Kidney (tissue), 14 donors: ENCODE results near the gene CEP112. TPM values are rescaled to one million over a fixed set of nuclear protein-coding genes. Genes with fewer than 3 reads are reported as not detected.

Experiments
- DNase-seq, 5 donors: peaks; one replicate each; pipeline ENCODE4 v3.0.0-alpha.2; 2013 to 2020
- FAIRE-seq: peaks from 2 replicates; lab custom pipeline; 2012; peaks lifted over from hg19 to GRCh38; lab: Jason Lieb, UNC
- H3K27ac ChIP-seq, 2 donors: one replicate each; pipeline ENCODE4 v1.7.0; 2013; ENCODE audit warnings: low read depth in 2 of 2, low read length in 2 of 2, inconsistent platforms in 1 of 2
- H3K27me3 ChIP-seq: one replicate; pipeline ENCODE4 v1.7.1; 2013; ENCODE audit warnings: low read length, inconsistent platforms; ENCODE audit not compliant: control insufficient read depth, insufficient read depth
- H3K36me3 ChIP-seq, 3 donors: one replicate each; pipeline versions ENCODE4 v1.7.0 to v1.7.1; 2013; ENCODE audit warnings: low read length in 3 of 3, control low read depth in 1 of 3, inconsistent platforms in 1 of 3; ENCODE audit not compliant: insufficient read depth in 3 of 3, control insufficient read depth in 2 of 3
- H3K4me1 ChIP-seq, 3 donors: one replicate each; pipeline versions ENCODE4 v1.7.0 to v1.7.1; 2013; ENCODE audit warnings: low read length in 3 of 3, inconsistent platforms in 1 of 3, low read depth in 1 of 3; ENCODE audit not compliant: control insufficient read depth in 2 of 3, insufficient read depth in 2 of 3
- H3K4me3 ChIP-seq, 3 donors: one replicate each; pipeline versions ENCODE4 v1.7.0 to v1.8.1; 2013; ENCODE audit warnings: low read length in 3 of 3, control low read depth in 1 of 3, inconsistent platforms in 1 of 3
- H3K9ac ChIP-seq, 3 donors: one replicate each; pipeline versions ENCODE4 v1.7.0 to v1.7.1; 2013; ENCODE audit warnings: low read length in 3 of 3, control low read depth in 1 of 3, inconsistent platforms in 1 of 3
- H3K9me3 ChIP-seq, 3 donors: one replicate each; pipeline versions ENCODE4 v1.7.0 to v1.7.1; 2013; ENCODE audit warnings: low read length in 3 of 3, control low read depth in 1 of 3, inconsistent platforms in 1 of 3; ENCODE audit not compliant: control insufficient read depth in 2 of 3, insufficient read depth in 1 of 3
- CTCF ChIP-seq: IDR thresholded peaks from 3 replicates; pipeline ENCODE4 v1.5.1; 2012; ENCODE audit warnings: mild to moderate bottlenecking, moderate library complexity, borderline replicate concordance; ENCODE audit not compliant: insufficient read depth; ENCODE audit errors: extremely low read depth
- intact Hi-C: fragments of 100-400 bp; cut with DNase I; formaldehyde crosslinking; loops from one replicate; pipeline ENCODE4 v1.11.1; 2022
- polyA plus RNA-seq: library from polyadenylated mRNA; stranded (reverse); fragments of 350-450 nt; fragmentation: Illumina TruSeq; extraction: RNeasy Lipid Tissue Mini Kit (QIAGEN cat#74804); gene quantifications from one replicate; pipeline ENCODE4 v1.2.3, GENCODE V29; 2014; ENCODE audit warnings: low read depth, low replicate concordance; ENCODE audit not compliant: insufficient read depth
- total RNA-seq: library from RNA; stranded (reverse); fragmentation: NEBNext Ultra II Directional; extraction: Animal tissue kit (Norgen Biotek cat#: 25700); gene quantifications from one replicate; pipeline ENCODE4 v1.2.1, GENCODE V29; 2021
- donor health status: control.
- donor health status: control.
- donor health status: control.
- donor health status: control.
- donor health status: control.
- donor health status: DM: yes; HTN: yes; CAD: no.
- donor health status: Normal renal cell carcinoma (clear cell type).

The CEP112 gene
- total and polyA plus RNA-seq, 2 donors from 2014 or later, result 17.0 to 27.4 TPM

- Histone ChIP-seq H3K9me3 (peaks cover 0 to 8% (median 0%) of the 10 kb centered on the region in 3 donors), H3K36me3 (no peaks in the 10 kb centered on the region), H3K27me3 (no peaks in the 10 kb centered on the region), H3K4me3 (no peak overlapping the region), H3K27ac (no peak overlapping the region), H3K4me1 (no peaks in the 10 kb centered on the region), H3K9ac (no peak overlapping the region)
- no peak for TF ChIP-seq CTCF
- FAIRE-seq, result no peak
- DNase-seq, result no peak
- intact Hi-C loops, result no loop called here
Measured at GRCh38 chr17:65797101-65797500, 394.8 kb downstream of the CEP112 start.

GRCh38 chr17:65794572-65794971, 397.4 kb downstream of the CEP112 start:
- Histone ChIP-seq H3K9me3 (no peaks in the 10 kb centered on the region), H3K27ac (no peak overlapping the region), H3K4me3 (no peak overlapping the region), H3K27me3 (no peaks in the 10 kb centered on the region), H3K36me3 (no peaks in the 10 kb centered on the region), H3K4me1 (no peaks in the 10 kb centered on the region), H3K9ac (no peak overlapping the region)
- FAIRE-seq, result no peak
- peak; percentile 23 for TF ChIP-seq CTCF
- peak in 1 of 5 donors; percentile 30 for DNase-seq
- intact Hi-C loops, result no loop called here

- H3K4me3 ChIP-seq, result no peak overlapping the region
- H3K9me3 ChIP-seq, result no peaks in the 10 kb centered on the region
- TF ChIP-seq CTCF, result no peak
- no peak overlapping the region for H3K9ac ChIP-seq
- no peak overlapping the region for H3K27ac ChIP-seq
- no peaks in the 10 kb centered on the region for H3K4me1 ChIP-seq
- H3K27me3 ChIP-seq, result no peaks in the 10 kb centered on the region
- H3K36me3 ChIP-seq, result no peaks in the 10 kb centered on the region
- DNase-seq, result no peak
- FAIRE-seq, result no peak
- intact Hi-C loops, result no loop called here
Measured at GRCh38 chr17:65790241-65790640, 401.7 kb downstream of the CEP112 start.

- no peak overlapping the region for H3K9ac ChIP-seq
- H3K36me3 ChIP-seq, result no peaks in the 10 kb centered on the region
- intact Hi-C loops, result no loop called here
- DNase-seq (no peak), FAIRE-seq (no peak)
- no peak for TF ChIP-seq CTCF
- H3K9me3 ChIP-seq, result no peaks in the 10 kb centered on the region
- no peak overlapping the region for H3K4me3 ChIP-seq
- H3K27ac ChIP-seq, result no peak overlapping the region
- no peaks in the 10 kb centered on the region for H3K4me1 ChIP-seq
- no peaks in the 10 kb centered on the region for H3K27me3 ChIP-seq
Measured at GRCh38 chr17:65787503-65787902, 404.4 kb downstream of the CEP112 start.
